ENCODE results near the gene NF2.

DNA sequence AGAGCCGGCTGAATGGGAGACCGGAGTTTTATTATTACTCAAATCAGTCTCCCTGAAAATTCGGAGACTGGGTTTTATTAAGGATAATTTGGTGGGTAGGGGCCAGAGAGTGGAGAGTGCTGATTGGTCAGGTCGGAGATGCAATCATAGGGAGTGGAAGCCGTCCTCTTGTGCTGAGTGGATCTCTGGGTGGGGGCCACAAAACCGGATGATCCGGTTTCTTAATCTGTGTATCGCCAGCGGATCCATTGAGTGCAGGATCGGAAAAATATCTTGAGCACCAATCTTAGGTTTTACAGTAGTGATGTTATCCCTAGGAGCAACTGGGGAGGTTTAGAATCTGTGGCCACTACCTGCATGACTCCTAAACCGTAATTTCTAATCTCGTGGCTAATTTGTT lies 21.6 kb upstream of the NF2 start:
- TF ChIP-seq, protein P1, sequence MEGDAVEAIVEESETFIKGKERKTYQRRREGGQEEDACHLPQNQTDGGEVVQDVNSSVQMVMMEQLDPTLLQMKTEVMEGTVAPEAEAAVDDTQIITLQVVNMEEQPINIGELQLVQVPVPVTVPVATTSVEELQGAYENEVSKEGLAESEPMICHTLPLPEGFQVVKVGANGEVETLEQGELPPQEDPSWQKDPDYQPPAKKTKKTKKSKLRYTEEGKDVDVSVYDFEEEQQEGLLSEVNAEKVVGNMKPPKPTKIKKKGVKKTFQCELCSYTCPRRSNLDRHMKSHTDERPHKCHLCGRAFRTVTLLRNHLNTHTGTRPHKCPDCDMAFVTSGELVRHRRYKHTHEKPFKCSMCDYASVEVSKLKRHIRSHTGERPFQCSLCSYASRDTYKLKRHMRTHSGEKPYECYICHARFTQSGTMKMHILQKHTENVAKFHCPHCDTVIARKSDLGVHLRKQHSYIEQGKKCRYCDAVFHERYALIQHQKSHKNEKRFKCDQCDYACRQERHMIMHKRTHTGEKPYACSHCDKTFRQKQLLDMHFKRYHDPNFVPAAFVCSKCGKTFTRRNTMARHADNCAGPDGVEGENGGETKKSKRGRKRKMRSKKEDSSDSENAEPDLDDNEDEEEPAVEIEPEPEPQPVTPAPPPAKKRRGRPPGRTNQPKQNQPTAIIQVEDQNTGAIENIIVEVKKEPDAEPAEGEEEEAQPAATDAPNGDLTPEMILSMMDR (conservative IDR thresholded peaks at IDR 0.05; ENCODE audit: low read depth, low read length): no peak
- TF ChIP-seq EZH2 (IDR thresholded peaks at IDR 0.05; ENCODE audit: borderline replicate concordance, low read depth, low read length, poor library complexity, severe bottlenecking): no peak
